Measurements from ENCODE around the gene DRAXIN. TPM values are rescaled to one million over a fixed set of nuclear protein-coding genes. Genes with fewer than 3 reads are reported as not detected.

DRAXIN gene
- total RNA-seq, 4 donors from 2014 or later: 0.08 to 0.16 (median 0.12) TPM; not detected in 1

GRCh38 chr1:11697188-11697892 lies 5.8 kb downstream of the DRAXIN start:
- peaks cover 79% of the 10 kb centered on the region for H3K27me3 ChIP-seq
- no peak overlapping the region for H3K27ac ChIP-seq
- no peak for ATAC-seq
- no peaks in the 10 kb centered on the region for H3K9me3 ChIP-seq
- no peak for TF ChIP-seq POLR2A (IDR thresholded peaks at IDR 0.05)
- no peak for TF ChIP-seq EP300 (IDR thresholded peaks at IDR 0.05)
- no peak for TF ChIP-seq CTCF (IDR thresholded peaks at IDR 0.05)
- no peak for TF ChIP-seq POLR2AphosphoS5 (IDR thresholded peaks at IDR 0.05)
- no peaks in the 10 kb centered on the region for H3K36me3 ChIP-seq
- H3K4me3 ChIP-seq: no peak overlapping the region
- no CpG with 5 or more reads among the region's 8 CpGs for WGBS, 2 donors (ENCODE audit: low coverage in 1 of 2)
- peaks cover 0 to 17% (median 4%) of the 10 kb centered on the region in 3 donors for H3K4me1 ChIP-seq

GRCh38 chr1:11697893-11698210 lies 6.3 kb downstream of the DRAXIN start:
- TF ChIP-seq POLR2AphosphoS5 (IDR thresholded peaks at IDR 0.05): no peak
- no peak for TF ChIP-seq CTCF (IDR thresholded peaks at IDR 0.05)
- TF ChIP-seq POLR2A (IDR thresholded peaks at IDR 0.05): no peak
- no peak for TF ChIP-seq EP300 (IDR thresholded peaks at IDR 0.05)
- WGBS, 2 donors (ENCODE audit: low coverage in 1 of 2): 36% methylated on average over 2 of the region's 5 CpGs; no CpG with 5 or more reads in 1 of the 2 donors
- Histone ChIP-seq H3K9me3 (no peaks in the 10 kb centered on the region), H3K36me3 (no peaks in the 10 kb centered on the region), H3K27ac (no peak overlapping the region), H3K4me3 (no peak overlapping the region), H3K4me1 (peaks cover 0 to 12% (median 3%) of the 10 kb centered on the region in 3 donors), H3K27me3 (peaks cover 77% of the 10 kb centered on the region)
- ATAC-seq: no peak

- peaks cover 76% of the 10 kb centered on the region for H3K27me3 ChIP-seq
- TF ChIP-seq POLR2A (IDR thresholded peaks at IDR 0.05): no peak
- TF ChIP-seq EP300 (IDR thresholded peaks at IDR 0.05): no peak
- no peak for TF ChIP-seq POLR2AphosphoS5 (IDR thresholded peaks at IDR 0.05)
- no peak for TF ChIP-seq CTCF (IDR thresholded peaks at IDR 0.05)
These were observed 9.3 kb downstream of the DRAXIN start for GRCh38 chr1:11700601-11701467.

GRCh38 chr1:11701551-11701961 lies 10.0 kb downstream of the DRAXIN start:
- no peaks in the 10 kb centered on the region for H3K9me3 ChIP-seq
- 60% methylated on average over 1 of the region's 15 CpGs; no CpG with 5 or more reads in 1 of the 2 donors for WGBS, 2 donors (ENCODE audit: low coverage in 1 of 2)
- H3K27me3 ChIP-seq: peaks cover 76% of the 10 kb centered on the region
- no peaks in the 10 kb centered on the region for H3K36me3 ChIP-seq
- H3K4me1 ChIP-seq: peaks cover 0 to 12% (median 3%) of the 10 kb centered on the region in 3 donors
- TF ChIP-seq EP300 (IDR thresholded peaks at IDR 0.05) (no peak), POLR2A (IDR thresholded peaks at IDR 0.05) (no peak)
- no peak for ATAC-seq
- H3K27ac ChIP-seq: no peak overlapping the region
- no peak overlapping the region for H3K4me3 ChIP-seq

More at GRCh38 chr1:11700601-11701467, 9.3 kb downstream of the DRAXIN start:
- Histone ChIP-seq H3K4me1 (peaks cover 0 to 12% (median 3%) of the 10 kb centered on the region in 3 donors), H3K9me3 (no peaks in the 10 kb centered on the region), H3K4me3 (no peak overlapping the region), H3K27ac (no peak overlapping the region), H3K36me3 (no peaks in the 10 kb centered on the region)
- ATAC-seq: no peak
- 58 to 80% methylated on average over 3 to 13 of the region's 34 CpGs for WGBS, 2 donors (ENCODE audit: low coverage in 1 of 2)

GRCh38 chr1:11701981-11702803 lies 10.7 kb downstream of the DRAXIN start:
- no peak overlapping the region for H3K27ac ChIP-seq
- TF ChIP-seq POLR2A (IDR thresholded peaks at IDR 0.05): no peak
- no peak for TF ChIP-seq POLR2AphosphoS5 (IDR thresholded peaks at IDR 0.05)
- TF ChIP-seq EP300 (IDR thresholded peaks at IDR 0.05): no peak
- TF ChIP-seq CTCF (IDR thresholded peaks at IDR 0.05): no peak
- WGBS, 2 donors (ENCODE audit: low coverage in 1 of 2): 67 to 74% methylated on average over 12 to 15 of the region's 15 CpGs

More at GRCh38 chr1:11701981-11702803, 10.7 kb downstream of the DRAXIN start:
- no peaks in the 10 kb centered on the region for H3K36me3 ChIP-seq
- ATAC-seq: no peak
- no peaks in the 10 kb centered on the region for H3K9me3 ChIP-seq
- no peak overlapping the region for H3K4me3 ChIP-seq
- H3K4me1 ChIP-seq: peaks cover 0 to 12% (median 3%) of the 10 kb centered on the region in 3 donors
- H3K27me3 ChIP-seq: peaks cover 74% of the 10 kb centered on the region
